Ovary (tissue), 3 donors: ENCODE measurements around the gene FAAP20.

Source experiments
- POLR2A ChIP-seq: fragments of 450-650 bp; IDR thresholded peaks from one replicate; pipeline ENCODE4 v1.6.1; 2017; ENCODE audit warnings: antibody characterized with exemption, mild to moderate bottlenecking, moderate library complexity
- TF ChIP-seq, protein P1 (sequence below), 3 donors: fragments of 450-650 bp in 2 of 3; fragments of 200-600 bp in 1 of 3; IDR thresholded peaks; one replicate each; pipeline versions ENCODE4 v1.5.1 to v1.8.0; 2016 to 2022; ENCODE audit warnings: antibody characterized with exemption in 3 of 3, mild to moderate bottlenecking in 1 of 3
- donor health status: DM: no; HTN: no; CAD: no.

DNA sequence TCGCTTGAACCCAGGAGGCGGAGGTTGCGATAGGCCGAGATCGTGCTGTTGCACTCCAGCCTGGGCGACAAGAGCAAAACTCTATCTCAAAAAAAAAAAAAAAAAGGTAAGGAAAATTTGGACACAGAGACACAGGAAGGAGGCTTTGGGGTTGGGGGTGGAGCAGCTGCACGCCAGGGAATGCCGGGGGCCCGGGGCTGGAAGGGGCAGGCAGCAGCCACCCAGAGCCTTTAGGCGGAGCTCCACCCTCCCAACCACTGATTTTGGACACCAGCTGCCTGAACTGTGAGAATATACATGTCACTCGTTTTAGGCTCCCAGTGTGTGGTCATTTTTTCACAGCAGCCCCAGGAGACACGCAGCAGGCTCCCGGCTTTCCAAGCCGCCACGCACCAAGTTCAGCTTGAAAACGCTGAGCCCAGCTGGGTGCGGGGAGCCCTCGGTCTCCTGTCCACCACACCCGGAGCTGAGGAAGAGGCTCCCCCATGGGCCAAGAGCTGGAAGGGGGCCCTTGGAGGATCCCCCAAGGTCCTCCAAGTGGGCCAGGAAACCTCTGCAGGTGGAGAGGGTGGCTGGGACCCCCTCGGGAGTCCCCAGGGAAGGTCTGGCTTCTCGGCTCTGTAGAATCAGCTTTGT lies 5.9 kb upstream of the FAAP20 start:
- TF ChIP-seq, protein P1, sequence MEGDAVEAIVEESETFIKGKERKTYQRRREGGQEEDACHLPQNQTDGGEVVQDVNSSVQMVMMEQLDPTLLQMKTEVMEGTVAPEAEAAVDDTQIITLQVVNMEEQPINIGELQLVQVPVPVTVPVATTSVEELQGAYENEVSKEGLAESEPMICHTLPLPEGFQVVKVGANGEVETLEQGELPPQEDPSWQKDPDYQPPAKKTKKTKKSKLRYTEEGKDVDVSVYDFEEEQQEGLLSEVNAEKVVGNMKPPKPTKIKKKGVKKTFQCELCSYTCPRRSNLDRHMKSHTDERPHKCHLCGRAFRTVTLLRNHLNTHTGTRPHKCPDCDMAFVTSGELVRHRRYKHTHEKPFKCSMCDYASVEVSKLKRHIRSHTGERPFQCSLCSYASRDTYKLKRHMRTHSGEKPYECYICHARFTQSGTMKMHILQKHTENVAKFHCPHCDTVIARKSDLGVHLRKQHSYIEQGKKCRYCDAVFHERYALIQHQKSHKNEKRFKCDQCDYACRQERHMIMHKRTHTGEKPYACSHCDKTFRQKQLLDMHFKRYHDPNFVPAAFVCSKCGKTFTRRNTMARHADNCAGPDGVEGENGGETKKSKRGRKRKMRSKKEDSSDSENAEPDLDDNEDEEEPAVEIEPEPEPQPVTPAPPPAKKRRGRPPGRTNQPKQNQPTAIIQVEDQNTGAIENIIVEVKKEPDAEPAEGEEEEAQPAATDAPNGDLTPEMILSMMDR (IDR thresholded peaks at IDR 0.05) = no peak
- no peak for TF ChIP-seq POLR2A
